HG03064 (cell line): Measurements from ENCODE around the gene CT47B1.
"Not testable (repeated sequence)": the region's sequence is repeated elsewhere in the genome, so short reads cannot be mapped to it uniquely, and the experiment has no call there.

ENCODE experiments used
- ATAC-seq: cut with Tn5 transposase; IDR thresholded peaks from one replicate; pipeline ENCODE4 v1.9.1; 2021; ENCODE audit warnings: low read depth; ENCODE audit not compliant: unreplicated experiment

CT47B1 gene

GRCh38 chrX:120875766-120876165 is at the start of gene CT47B1:
Gene CT47B1 (minus strand): TSS chrX:120875866. CDS start chrX:120875670, 196 bp downstream.
- ATAC-seq = not testable (repeated sequence)

DNA sequence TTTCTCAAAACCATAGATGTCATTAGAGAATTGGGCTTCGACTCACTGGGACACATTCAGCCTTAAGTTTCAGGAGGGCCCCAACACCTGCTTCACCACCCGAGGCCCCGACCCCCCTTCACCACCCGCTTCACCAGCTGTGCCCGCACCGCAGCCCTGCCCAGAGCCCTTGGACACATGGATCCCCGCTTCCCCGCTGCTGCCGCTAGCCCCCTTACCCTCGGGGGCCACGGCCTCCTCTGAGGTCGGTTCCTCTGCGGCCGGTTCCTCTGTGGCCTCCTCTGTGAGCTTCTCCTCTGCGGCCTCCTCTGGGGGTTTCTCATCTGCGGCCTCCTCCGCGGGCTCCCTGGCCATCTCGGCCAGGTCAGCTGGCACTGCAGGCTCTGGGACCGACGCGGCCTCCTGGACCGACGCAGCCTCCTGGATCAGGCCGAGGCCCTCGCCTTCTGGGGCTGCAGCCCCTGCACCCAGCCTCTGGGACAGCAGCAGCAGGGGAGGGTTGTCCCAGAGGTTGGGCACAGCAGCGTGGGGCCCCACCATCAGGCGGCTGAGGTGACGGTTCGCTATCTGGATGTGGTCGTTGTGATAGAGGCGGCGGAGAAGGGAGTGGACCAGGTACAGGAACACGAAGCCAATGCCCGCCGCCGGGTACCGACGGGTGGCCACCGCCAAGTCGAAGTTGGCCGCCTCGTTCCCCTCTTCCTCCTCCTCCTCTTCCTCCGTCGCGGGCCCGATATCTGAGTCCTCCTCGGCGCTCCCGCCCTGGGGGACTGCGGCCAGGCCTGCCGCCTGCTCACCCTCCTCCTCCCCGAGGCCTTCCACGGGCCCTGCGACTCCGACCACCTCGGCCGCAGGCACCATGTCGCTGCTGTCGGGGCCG is 748 bp downstream of the CT47B1 start:
- ATAC-seq = no peak

GRCh38 chrX:120857240-120857639 is 18.4 kb downstream of the CT47B1 start:
- no peak for ATAC-seq

- no peak for ATAC-seq
Measured at GRCh38 chrX:120840827-120841226, 34.8 kb downstream of the CT47B1 start.

DNA sequence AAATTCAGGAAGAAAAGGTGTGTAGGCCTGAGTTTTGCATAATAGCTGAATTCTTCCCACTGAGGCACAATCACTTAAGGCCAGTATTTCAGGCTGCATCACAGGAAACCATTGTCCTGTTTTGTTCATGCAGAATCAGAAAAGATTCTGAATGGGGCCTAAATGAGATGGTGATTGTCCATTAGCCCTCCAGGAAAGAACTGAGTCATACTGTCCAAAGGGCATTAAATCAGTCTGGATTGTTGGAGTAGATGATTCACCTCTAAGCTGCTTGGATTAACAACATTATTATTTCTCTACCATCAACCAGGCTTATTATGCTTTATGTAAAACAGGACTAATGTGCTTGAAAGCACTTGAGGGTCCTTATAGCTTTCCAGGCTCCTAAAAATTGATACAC is 36.2 kb downstream of the CT47B1 start:
- no peak for ATAC-seq

DNA sequence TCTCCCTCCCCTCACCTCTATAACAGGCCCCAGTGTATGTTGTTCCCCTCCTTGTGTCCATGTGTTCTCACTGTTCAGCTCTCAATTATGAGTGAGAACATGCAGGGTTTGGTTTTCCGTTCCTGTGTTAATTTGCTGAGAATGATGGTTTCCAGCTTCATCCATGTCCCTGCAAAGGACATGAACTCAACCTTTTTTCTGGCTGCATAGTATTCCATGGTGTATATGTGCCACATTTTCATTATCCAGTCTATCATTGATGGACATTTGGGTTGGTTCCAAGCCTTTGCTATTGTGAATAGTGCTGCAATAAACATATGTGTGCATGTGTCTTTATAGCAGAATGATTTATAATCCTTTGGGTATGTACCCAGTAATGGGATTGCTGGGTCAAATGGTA is 48.5 kb downstream of the CT47B1 start:
- not testable (repeated sequence) for ATAC-seq

DNA sequence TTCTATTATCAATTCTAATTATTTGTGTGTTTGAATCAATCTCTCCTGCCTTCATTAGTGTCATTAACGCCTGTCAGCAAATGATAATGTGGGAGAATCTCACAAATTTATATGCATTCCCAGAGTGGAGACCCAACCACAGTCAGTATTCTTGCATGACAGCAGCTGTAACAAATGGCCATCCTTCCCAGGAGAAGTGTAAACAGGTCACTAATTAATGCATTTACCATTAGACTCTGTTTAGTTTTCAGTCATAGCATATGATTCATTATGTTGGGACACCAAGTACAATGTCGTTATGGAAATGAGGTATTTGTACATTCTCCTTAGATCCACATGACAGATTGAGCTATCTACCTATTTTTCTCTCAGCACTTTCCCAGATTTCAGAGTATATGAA is 50.5 kb downstream of the CT47B1 start:
- no peak for ATAC-seq

DNA sequence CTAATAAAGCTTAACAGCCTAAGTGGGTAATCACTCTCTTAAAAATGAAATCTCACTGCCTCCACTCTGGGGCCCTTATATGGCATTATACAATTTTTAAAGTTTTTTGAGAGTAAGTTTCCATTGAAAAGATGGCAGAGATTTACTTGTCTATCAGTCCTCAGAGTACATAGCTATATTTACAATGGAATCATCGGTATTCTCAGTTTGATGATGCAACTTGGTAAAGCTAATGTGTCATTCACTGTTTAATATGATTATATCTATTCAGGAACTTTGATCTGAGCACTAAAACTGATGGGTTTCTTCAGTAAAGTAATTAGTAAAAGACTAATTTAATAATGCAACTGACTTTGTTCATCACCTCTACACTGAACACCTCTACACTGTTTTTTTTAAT is 51.6 kb downstream of the CT47B1 start:
- no peak for ATAC-seq

DNA sequence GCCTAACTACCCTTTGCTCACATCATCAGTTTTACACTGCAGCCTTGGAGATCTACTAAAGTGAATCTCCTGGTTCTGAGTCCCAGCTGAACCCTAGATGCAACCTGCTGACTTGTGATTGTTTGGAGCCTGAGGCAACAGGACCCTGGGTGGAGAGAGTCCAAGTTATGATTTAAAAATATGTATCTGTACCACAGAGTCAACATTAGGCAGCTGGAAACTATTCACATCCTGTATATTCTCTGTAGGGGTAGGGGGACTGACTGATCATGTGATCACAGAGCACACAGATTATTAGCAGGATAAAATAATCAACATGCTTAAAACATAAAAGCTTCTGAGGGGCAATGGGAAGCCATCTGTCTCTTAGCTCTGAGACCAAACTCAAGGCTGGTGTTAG is 52.1 kb downstream of the CT47B1 start:
- no peak for ATAC-seq
